H1 (cell line): ENCODE data around the gene RNASEH2C. TPM values are rescaled to one million over a fixed set of nuclear protein-coding genes. Genes with fewer than 3 reads are reported as not detected.
"Not testable (repeated sequence)": the region's sequence is repeated elsewhere in the genome, so short reads cannot be mapped to it uniquely, and the experiment has no call there.

Experiments used
- CTCF ChIA-PET: fragments of 300-600 bp; sonication (Branson Sonifier 250); formaldehyde crosslinking; loops from one replicate; lab custom pipeline; 2021; ENCODE audit not compliant: partially characterized antibody; lab: Charles Lee
- POLR2A ChIA-PET: fragments of 300-600 bp; sonication (Branson Sonifier 250); formaldehyde crosslinking; loops from one replicate; lab custom pipeline; 2021; ENCODE audit warnings: inconsistent platforms; ENCODE audit not compliant: partially characterized antibody; lab: Charles Lee
- DNase-seq, 2 experiments: peaks; one replicate each; pipeline versions ENCODE4 v3.0.0 to v3.0.0-alpha.2; 2010 to 2022; ENCODE audit warnings: low spot score in 2 of 2, low read depth in 1 of 2, mixed read lengths in 1 of 2
- FAIRE-seq: peaks from 2 replicates; lab custom pipeline; 2011; peaks lifted over from hg19 to GRCh38; lab: Jason Lieb, UNC
- H2AFZ ChIP-seq: 2 replicates; pipeline ENCODE4 v1.8.1; 2012; ENCODE audit warnings: low read length, inconsistent platforms
- H2AK5ac ChIP-seq: 2 replicates; pipeline ENCODE4 v1.6.1; 2013; ENCODE audit warnings: low read depth, low read length
- H2BK120ac ChIP-seq: replicated peaks from 2 replicates; pipeline ENCODE3; 2013; ENCODE audit warnings: low read depth, low read length, inconsistent platforms
- H2BK12ac ChIP-seq: 2 replicates; pipeline ENCODE4 v1.6.1; 2013; ENCODE audit warnings: low read depth, low read length
- H2BK15ac ChIP-seq: 2 replicates; pipeline ENCODE4 v1.6.1; 2013; ENCODE audit warnings: low read length
- H2BK20ac ChIP-seq: 2 replicates; pipeline ENCODE4 v1.6.1; 2013; ENCODE audit warnings: low read length
- H2BK5ac ChIP-seq: 2 replicates; pipeline ENCODE4 v1.6.1; 2013; ENCODE audit warnings: low read depth, low read length
- H3K14ac ChIP-seq: 2 replicates; pipeline ENCODE4 v1.6.1; 2013; ENCODE audit warnings: inconsistent platforms; ENCODE audit not compliant: insufficient read length
- H3K18ac ChIP-seq: 2 replicates; pipeline ENCODE4 v1.6.1; 2013; ENCODE audit warnings: low read length; ENCODE audit errors: extremely low read depth
- H3K23ac ChIP-seq: 2 replicates; pipeline ENCODE4 v1.6.1; 2013; ENCODE audit warnings: inconsistent platforms; ENCODE audit not compliant: insufficient read length
- H3K23me2 ChIP-seq: 2 replicates; pipeline ENCODE4 v1.6.1; 2013; ENCODE audit warnings: low read depth, low read length
- H3K27ac ChIP-seq: 2 replicates; pipeline ENCODE4 v1.6.1; 2011; ENCODE audit warnings: low read depth, low read length, inconsistent platforms
- H3K27me3 ChIP-seq, 4 experiments: replicated peaks in 1 of 4; 1 replicate in 1 of 4; 2 replicates in 3 of 4; pipeline versions ENCODE4 v1.6.1 to v1.8.1; 2011 to 2013; ENCODE audit warnings: low read length in 3 of 4, mild to moderate bottlenecking in 3 of 4, inconsistent platforms in 2 of 4, mixed read lengths in 2 of 4, moderate library complexity in 1 of 4; ENCODE audit not compliant: control insufficient read depth in 3 of 4, insufficient read depth in 3 of 4; ENCODE audit errors: extremely low read depth in 1 of 4
- H3K36me3 ChIP-seq, 4 experiments: 2 replicates each; pipeline versions ENCODE4 v1.6.1 to v1.8.1; 2011 to 2013; ENCODE audit warnings: mild to moderate bottlenecking in 4 of 4, low read length in 3 of 4, moderate library complexity in 2 of 4, control low read depth in 1 of 4, inconsistent platforms in 1 of 4; ENCODE audit not compliant: insufficient read depth in 4 of 4, control insufficient read depth in 2 of 4
- H3K4ac ChIP-seq: replicated peaks from 2 replicates; pipeline ENCODE3; 2013; ENCODE audit warnings: low read length, low read depth, mixed read lengths, inconsistent platforms; ENCODE audit not compliant: insufficient read length
- H3K4me1 ChIP-seq, 4 experiments: replicated peaks in 1 of 4; 1 replicate in 1 of 4; 2 replicates in 3 of 4; pipeline versions ENCODE4 v1.6.1 to v1.8.1; 2011 to 2013; ENCODE audit warnings: low read length in 3 of 4, inconsistent platforms in 2 of 4, mixed read lengths in 1 of 4; ENCODE audit not compliant: insufficient read depth in 4 of 4, control insufficient read depth in 3 of 4
- H3K4me2 ChIP-seq, 2 experiments: 2 replicates each; pipeline versions ENCODE4 v1.6.1 to v1.8.1; 2011 to 2013; ENCODE audit warnings: low read depth in 2 of 2, low read length in 2 of 2, control low read depth in 1 of 2, inconsistent platforms in 1 of 2, mild to moderate bottlenecking in 1 of 2; ENCODE audit not compliant: insufficient read depth in 1 of 2
- H3K4me3 ChIP-seq, 4 experiments: fragments of 200-600, 300-600 bp in 1 of 4; sonication (generic), shearing (Covaris generic), sonication (Bioruptor Twin) in 1 of 4; 2 replicates each; pipeline versions ENCODE4 v1.5.1 to v1.8.1; 2011 to 2016; ENCODE audit warnings: low read length in 4 of 4, low read depth in 3 of 4, control low read depth in 2 of 4, inconsistent platforms in 2 of 4, mild to moderate bottlenecking in 2 of 4, mixed read lengths in 1 of 4, moderate library complexity in 1 of 4; ENCODE audit not compliant: insufficient read depth in 2 of 4; ENCODE audit errors: extremely low read depth in 1 of 4
- H3K56ac ChIP-seq: replicated peaks from 2 replicates; pipeline ENCODE3; 2013; ENCODE audit warnings: low read depth, mild to moderate bottlenecking, mixed read lengths, low read length, inconsistent platforms; ENCODE audit not compliant: insufficient read length
- H3K79me1 ChIP-seq: 2 replicates; pipeline ENCODE4 v1.6.1; 2013; ENCODE audit warnings: low read depth, low read length, control low read depth
- H3K79me2 ChIP-seq, 2 experiments: 2 replicates each; pipeline versions ENCODE4 v1.6.1 to v1.8.1; 2012 to 2013; ENCODE audit warnings: low read length in 2 of 2, mild to moderate bottlenecking in 2 of 2, inconsistent platforms in 1 of 2; ENCODE audit not compliant: insufficient read depth in 2 of 2, control insufficient read depth in 1 of 2
- H3K9ac ChIP-seq, 4 experiments: replicated peaks in 1 of 4; 1 replicate in 1 of 4; 2 replicates in 3 of 4; pipeline versions ENCODE4 v1.6.1 to v1.8.1; 2011 to 2013; ENCODE audit warnings: low read depth in 3 of 4, low read length in 3 of 4, control low read depth in 2 of 4, mild to moderate bottlenecking in 2 of 4, moderate library complexity in 2 of 4, inconsistent platforms in 1 of 4; ENCODE audit errors: extremely low read depth in 1 of 4
- H3K9me3 ChIP-seq, 2 experiments: 2 replicates each; pipeline versions ENCODE4 v1.6.1 to v1.8.1; 2012 to 2013; ENCODE audit warnings: mild to moderate bottlenecking in 2 of 2, moderate library complexity in 2 of 2, control low read depth in 1 of 2, inconsistent platforms in 1 of 2, low read depth in 1 of 2, low read length in 1 of 2, mixed read lengths in 1 of 2; ENCODE audit not compliant: insufficient read depth in 2 of 2
- H4K20me1 ChIP-seq, 2 experiments: replicated peaks in 1 of 2; 2 replicates each; pipeline versions ENCODE3 to v1.8.1; 2011 to 2013; ENCODE audit warnings: inconsistent platforms in 2 of 2, low read length in 2 of 2, mild to moderate bottlenecking in 1 of 2; ENCODE audit not compliant: insufficient read depth in 2 of 2, control insufficient read depth in 1 of 2
- H4K5ac ChIP-seq: 2 replicates; pipeline ENCODE4 v1.6.1; 2013; ENCODE audit warnings: low read length, low read depth, mixed read lengths, inconsistent platforms; ENCODE audit not compliant: insufficient read length
- H4K8ac ChIP-seq: 2 replicates; pipeline ENCODE4 v1.8.0; 2013; ENCODE audit warnings: mild to moderate bottlenecking, moderate library complexity, low read length, inconsistent platforms; ENCODE audit not compliant: insufficient read depth; ENCODE audit errors: extremely low read depth
- H4K91ac ChIP-seq: replicated peaks from 2 replicates; pipeline ENCODE3; 2013; ENCODE audit warnings: low read length, mixed read lengths, inconsistent platforms; ENCODE audit not compliant: insufficient read length
- WGBS, 2 experiments: shearing (Covaris generic) in 1 of 2; methylation state at CpG; one replicate each; pipeline versions ENCODE4 v1.1.6 to v1.1.7; 2013 to 2015; ENCODE audit warnings: low lambda C conversion rate in 2 of 2, mixed read lengths in 2 of 2, inconsistent platforms in 1 of 2, low coverage in 1 of 2, missing lambda C conversion rate in 1 of 2; ENCODE audit not compliant: insufficient replicate concordance in 2 of 2, insufficient coverage in 1 of 2, insufficient read length in 1 of 2; ENCODE audit errors: extremely low coverage in 1 of 2, missing lambda C conversion rate in 1 of 2; 5-methylcytosine and 5-hydroxymethylcytosine counted together
- polyA plus RNA-seq, 7 experiments: library from polyadenylated mRNA; depleted of rRNA in 3 of 7; stranded (reverse) in 5 of 7; unstranded in 2 of 7; fragments of >200 nt in 5 of 7; fragments of 200-250 nt in 2 of 7; gene quantifications; 1 replicate in 5 of 7; 2 replicates in 1 of 7; 4 replicates in 1 of 7; pipeline versions ENCODE4 v1.2.1 to v1.2.3, GENCODE V29; 2011 to 2013; ENCODE audit warnings: missing spikeins in 2 of 7, mixed read lengths in 2 of 7
- total RNA-seq: library from RNA; stranded (reverse); fragmentation: NEBNext Ultra II Directional; extraction: Animal tissue kit (Norgen Biotek cat#: 25700); gene quantifications from 2 replicates; pipeline ENCODE4 v1.2.1, GENCODE V29; 2021

Gene RNASEH2C
- total and polyA plus RNA-seq, 2 of the 8 experiments (the other 6 are each of a cell fraction or from before 2014, with no cell fraction given) = 40.2 to 60.3 TPM

DNA sequence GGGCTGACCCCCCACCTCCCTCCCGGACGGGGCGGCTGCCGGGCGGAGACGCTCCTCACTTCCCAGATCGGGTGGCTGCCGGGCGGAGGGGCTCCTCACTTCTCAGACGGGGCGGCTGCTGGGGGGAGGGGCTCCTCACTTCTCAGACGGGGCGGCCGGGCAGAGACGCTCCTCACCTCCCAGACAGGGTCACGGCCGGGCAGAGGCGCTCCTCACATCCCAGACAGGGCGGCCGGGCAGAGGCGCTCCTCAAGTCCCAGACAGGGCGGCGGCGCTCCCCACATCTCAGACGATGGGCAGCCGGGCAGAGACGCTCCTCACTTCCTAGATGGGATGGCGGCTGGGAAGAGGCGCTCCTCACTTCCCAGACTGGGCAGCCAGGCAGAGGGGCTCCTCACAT lies 42.2 kb upstream of the RNASEH2C start:
- H3K79me2 ChIP-seq, H3K23me2 ChIP-seq, H3K4me3 ChIP-seq, H2BK5ac ChIP-seq, H3K14ac ChIP-seq, H2BK20ac ChIP-seq, H4K8ac ChIP-seq, FAIRE-seq, H2AFZ ChIP-seq, H3K18ac ChIP-seq, H3K56ac ChIP-seq, H3K27me3 ChIP-seq, H3K79me1 ChIP-seq, CTCF ChIA-PET, H4K20me1 ChIP-seq, H4K91ac ChIP-seq, H4K5ac ChIP-seq, H3K27ac ChIP-seq, H3K23ac ChIP-seq, H3K36me3 ChIP-seq, H2BK120ac ChIP-seq, H2BK12ac ChIP-seq, H2BK15ac ChIP-seq, H3K4me2 ChIP-seq, POLR2A ChIA-PET, H3K4ac ChIP-seq, H2AK5ac ChIP-seq, DNase-seq, H3K4me1 ChIP-seq, H3K9ac ChIP-seq: not testable (repeated sequence)
- WGBS, 2 experiments = 92% methylated on average over 10 of the region's 29 CpGs; no CpG with 5 or more reads in 1 of the 2 experiments
- H3K9me3 ChIP-seq = peaks cover 0 to 14% of the 10 kb centered on the region in 2 experiments; a peak in 1 of 4 replicates

DNA sequence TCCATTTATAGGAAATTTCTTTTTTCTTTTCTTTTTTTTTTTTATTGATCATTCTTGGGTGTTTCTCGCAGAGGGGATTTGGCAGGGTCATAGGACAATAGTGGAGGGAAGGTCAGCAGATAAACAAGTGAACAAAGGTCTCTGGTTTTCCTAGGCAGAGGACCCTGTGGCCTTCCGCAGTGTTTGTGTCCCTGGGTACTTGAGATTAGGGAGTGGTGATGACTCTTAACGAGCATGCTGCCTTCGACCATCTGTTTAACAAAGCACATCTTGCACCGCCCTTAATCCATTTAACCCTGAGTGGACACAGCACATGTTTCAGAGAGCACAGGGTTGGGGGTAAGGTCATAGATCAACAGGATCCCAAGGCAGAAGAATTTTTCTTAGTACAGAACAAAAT lies 41.6 kb upstream of the RNASEH2C start:
- H3K4me3 ChIP-seq, H3K56ac ChIP-seq, H3K9ac ChIP-seq, H2BK15ac ChIP-seq, H3K14ac ChIP-seq, H2AFZ ChIP-seq, H3K27me3 ChIP-seq, FAIRE-seq, H3K79me1 ChIP-seq, H3K79me2 ChIP-seq, H2BK120ac ChIP-seq, POLR2A ChIA-PET, H4K8ac ChIP-seq, H3K23ac ChIP-seq, H3K4ac ChIP-seq, H2BK12ac ChIP-seq, H3K27ac ChIP-seq, H2BK5ac ChIP-seq, H3K4me2 ChIP-seq, H4K20me1 ChIP-seq, DNase-seq, H3K36me3 ChIP-seq, H2BK20ac ChIP-seq, H3K18ac ChIP-seq, H3K4me1 ChIP-seq, H4K5ac ChIP-seq, H3K23me2 ChIP-seq, H4K91ac ChIP-seq, H2AK5ac ChIP-seq: not testable (repeated sequence)
- H3K9me3 ChIP-seq = peaks cover 0 to 14% of the 10 kb centered on the region in 2 experiments; a peak in 1 of 4 replicates
- 64% methylated on average over 3 of the region's 5 CpGs; no CpG with 5 or more reads in 1 of the 2 experiments for WGBS, 2 experiments
- CTCF ChIA-PET = interaction anchor here (2.0 kb wide), 1 partner anchor 32 kb away, joined by 4 read pairs; no protein-coding TSS in a partner anchor
